ENCODE results near the gene SLC11A2. TPM values are rescaled to one million over a fixed set of nuclear protein-coding genes. Genes with fewer than 3 reads are reported as not detected.

Gene SLC11A2
- total RNA-seq, 1 donor from 2014 or later = 62.9 TPM

Other genes with a start within 250 kb of the SLC11A2 start
- gene TMPRSS12, start 183.5 kb downstream of the SLC11A2 start, total RNA-seq = not detected in 2 replicates
- gene HIGD1C, start 73.8 kb downstream of the SLC11A2 start, total RNA-seq = not detected in 2 replicates
- gene LETMD1, start 21.9 kb upstream of the SLC11A2 start, total RNA-seq = 61.0 and 63.1 TPM in 2 replicates
- 28.3 and 31.2 TPM in 2 replicates for gene CSRNP2, start 57.2 kb upstream of the SLC11A2 start, total RNA-seq
- gene TFCP2, start 146.8 kb upstream of the SLC11A2 start, total RNA-seq = 42.2 and 44.2 TPM in 2 replicates
- gene POU6F1, start 191.7 kb upstream of the SLC11A2 start, total RNA-seq = 4.9 and 5.5 TPM in 2 replicates
- 151 and 152 TPM in 2 replicates for gene DAZAP2, start 212.4 kb upstream of the SLC11A2 start, total RNA-seq
- 0.44 TPM in 1 of 2 replicates, not detected in the other for gene SMAGP, start 244.0 kb upstream of the SLC11A2 start, total RNA-seq